ENCODE measurements around the gene CNN3.

- no peak for TF ChIP-seq TSHZ2 (CRISPR knock-in tag; IDR thresholded peaks at IDR 0.05)
- no peak for TF ChIP-seq ISL1 (CRISPR knock-in tag; IDR thresholded peaks at IDR 0.05)
- TF ChIP-seq SNAI2 (CRISPR knock-in tag; IDR thresholded peaks at IDR 0.05): no peak
- no peak for TF ChIP-seq ARNTL (CRISPR knock-in tag; IDR thresholded peaks at IDR 0.05; ENCODE audit: borderline replicate concordance, low read depth)
- no peak for TF ChIP-seq CSDC2 (CRISPR knock-in tag; IDR thresholded peaks at IDR 0.05)
- TF ChIP-seq BACH2 (CRISPR knock-in tag; IDR thresholded peaks at IDR 0.05; ENCODE audit: borderline replicate concordance): no peak
- TF ChIP-seq, protein P1, sequence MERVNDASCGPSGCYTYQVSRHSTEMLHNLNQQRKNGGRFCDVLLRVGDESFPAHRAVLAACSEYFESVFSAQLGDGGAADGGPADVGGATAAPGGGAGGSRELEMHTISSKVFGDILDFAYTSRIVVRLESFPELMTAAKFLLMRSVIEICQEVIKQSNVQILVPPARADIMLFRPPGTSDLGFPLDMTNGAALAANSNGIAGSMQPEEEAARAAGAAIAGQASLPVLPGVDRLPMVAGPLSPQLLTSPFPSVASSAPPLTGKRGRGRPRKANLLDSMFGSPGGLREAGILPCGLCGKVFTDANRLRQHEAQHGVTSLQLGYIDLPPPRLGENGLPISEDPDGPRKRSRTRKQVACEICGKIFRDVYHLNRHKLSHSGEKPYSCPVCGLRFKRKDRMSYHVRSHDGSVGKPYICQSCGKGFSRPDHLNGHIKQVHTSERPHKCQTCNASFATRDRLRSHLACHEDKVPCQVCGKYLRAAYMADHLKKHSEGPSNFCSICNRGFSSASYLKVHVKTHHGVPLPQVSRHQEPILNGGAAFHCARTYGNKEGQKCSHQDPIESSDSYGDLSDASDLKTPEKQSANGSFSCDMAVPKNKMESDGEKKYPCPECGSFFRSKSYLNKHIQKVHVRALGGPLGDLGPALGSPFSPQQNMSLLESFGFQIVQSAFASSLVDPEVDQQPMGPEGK (CRISPR knock-in tag; IDR thresholded peaks at IDR 0.05; ENCODE audit: borderline replicate concordance): 0 out of 2 replicates have a peak, but pooled peaks have one; percentile 45
- TF ChIP-seq CREB5 (CRISPR knock-in tag; IDR thresholded peaks at IDR 0.05; ENCODE audit: low read depth): no peak; the same call in 1 of the 2 replicates
- no peak for TF ChIP-seq ZFP30 (CRISPR knock-in tag; IDR thresholded peaks at IDR 0.05)
- TF ChIP-seq ZNF565 (CRISPR knock-in tag; conservative IDR thresholded peaks at IDR 0.05; ENCODE audit: low read depth): no peak
- TF ChIP-seq ZNF8 (CRISPR knock-in tag; IDR thresholded peaks at IDR 0.05): no peak
- TF ChIP-seq RARB (CRISPR knock-in tag; IDR thresholded peaks at IDR 0.05): no peak
These were observed 1.3 kb downstream of the CNN3 start for GRCh38 chr1:94925561-94926125.

All from SK-N-SH treated with all-trans-retinoic acid at 6 μM for 48 hours (cell line).